Adrenal gland (tissue), 5 donors: Measurements from ENCODE around the gene ADGRL1.
"Not testable (repeated sequence)": the region's sequence is repeated elsewhere in the genome, so short reads cannot be mapped to it uniquely, and the experiment has no call there.

ENCODE experiments used
- CTCF ChIP-seq, 6 experiments: fragments of 450-650 bp in 4 of 6; fragments of 200-600 bp in 2 of 6; sonication (generic) in 1 of 6; IDR thresholded peaks; 1 replicate in 5 of 6; 2 replicates in 1 of 6; pipeline versions ENCODE4 v1.5.1 to v1.8.0; 2016 to 2021; ENCODE audit warnings: antibody characterized with exemption in 6 of 6, mild to moderate bottlenecking in 2 of 6, moderate library complexity in 1 of 6
- POLR2A ChIP-seq, 2 donors: fragments of 450-650 bp; IDR thresholded peaks; one replicate each; pipeline ENCODE4 v1.6.1; 2017; ENCODE audit warnings: antibody characterized with exemption in 2 of 2, mild to moderate bottlenecking in 2 of 2, moderate library complexity in 1 of 2
- donor health status: DM: no; HTN: no; CAD: no.

- not testable (repeated sequence) for TF ChIP-seq POLR2A, CTCF (IDR thresholded peaks at IDR 0.05)
These were observed 20.3 kb downstream of the ADGRL1 start for GRCh38 chr19:14185691-14186090.
